GM19468 (cell line): ENCODE data around the gene FNDC11.
"Not testable (repeated sequence)": the region's sequence is repeated elsewhere in the genome, so short reads cannot be mapped to it uniquely, and the experiment has no call there.

Experiments used
- ATAC-seq: cut with Tn5 transposase; IDR thresholded peaks from one replicate; pipeline ENCODE4 v1.9.1; 2021; ENCODE audit warnings: mild to moderate bottlenecking, moderate library complexity, moderate number of reproducible peaks; ENCODE audit not compliant: unreplicated experiment; ENCODE audit errors: extremely low read depth

The FNDC11 gene

GRCh38 chr20:63565021-63565698 lies 11.2 kb downstream of the FNDC11 start:
- ATAC-seq = no peak

GRCh38 chr20:63565699-63566335 lies 11.9 kb downstream of the FNDC11 start:
- no peak for ATAC-seq

GRCh38 chr20:63566395-63567135 lies 12.6 kb downstream of the FNDC11 start:
- ATAC-seq = no peak

- no peak for ATAC-seq
These were observed 13.1 kb downstream of the FNDC11 start for GRCh38 chr20:63567136-63567385.

- ATAC-seq = no peak
These were observed 13.6 kb downstream of the FNDC11 start for GRCh38 chr20:63567386-63568169.

- no peak for ATAC-seq
These were observed 14.4 kb downstream of the FNDC11 start for GRCh38 chr20:63568170-63568981.

- ATAC-seq = no peak
These were observed 15.3 kb downstream of the FNDC11 start for GRCh38 chr20:63568986-63569949.

GRCh38 chr20:63570281-63571086 lies 16.5 kb downstream of the FNDC11 start:
- no peak for ATAC-seq

- not testable (repeated sequence) for ATAC-seq
These were observed 17.1 kb downstream of the FNDC11 start for GRCh38 chr20:63571087-63571478.

GRCh38 chr20:63572071-63572787 lies 18.3 kb downstream of the FNDC11 start:
- ATAC-seq = no peak

- no peak for ATAC-seq
These were observed 19.1 kb downstream of the FNDC11 start for GRCh38 chr20:63572788-63573646.

GRCh38 chr20:63573647-63574131 lies 19.7 kb downstream of the FNDC11 start:
- ATAC-seq = no peak

GRCh38 chr20:63574156-63574828 lies 20.3 kb downstream of the FNDC11 start, which contains the start of gene HELZ2:
TSS of gene HELZ2 (minus strand) at chr20:63574239. CDS start at chr20:63572385, 1,854 bp downstream.
- ATAC-seq = no peak

- ATAC-seq = no peak
These were observed 21.1 kb downstream of the FNDC11 start for GRCh38 chr20:63574829-63575743.

GRCh38 chr20:63576311-63576710 lies 22.4 kb downstream of the FNDC11 start:
- ATAC-seq = no peak
